Measurements from ENCODE around the gene AGAP2. TPM values are rescaled to one million over a fixed set of nuclear protein-coding genes. Genes with fewer than 3 reads are reported as not detected.

AGAP2 gene
- total and polyA plus RNA-seq, 2 of the 13 experiments (the other 11 are each of a cell fraction or from before 2014, with no cell fraction given): 0.38 to 0.45 TPM

GRCh38 chr12:57771873-57772428, 33.4 kb upstream of the AGAP2 start, which contains the start of gene METTL1:
METTL1 (minus strand) TSS chr12:57772105; CDS start chr12:57772083, 22 bp downstream.
- in situ Hi-C loops (cut with HindIII; ENCODE audit: extremely low pct_ligation_motif_present, low pct_unique_long_range_greater_than_20kb): no loop called here
- peak within 1 kb of the TSS; percentile 97 for H3K27ac ChIP-seq (ENCODE audit: extremely low read length, insufficient read depth, low read length)
- peak; percentile 91 for ATAC-seq
- no TSS peak for BruUV-seq (replicated peaks)
- DNase-seq (ENCODE audit: low spot score): peak; percentile 95
- peak within 1 kb of the TSS; percentile 77 to 89 (median 78) for H3K4me3 ChIP-seq (replicated peaks in 1 of 3; ENCODE audit: insufficient read depth in 1 of 3, low read depth in 2 of 3, low read length in 3 of 3)
- H4K20me1 ChIP-seq (ENCODE audit: insufficient read depth, low read length): no peaks in the 10 kb centered on the region
- H3K79me2 ChIP-seq (ENCODE audit: insufficient read depth, low read length): peaks cover 17% of the 10 kb centered on the region
- POLR2A ChIA-PET: interaction anchor here (0.6 to 1.8 kb wide), 24 partner anchors 10 to 1081 kb away, joined by 3 to 15 read pairs (median 4); partner anchors contain the start of genes ARHGEF25, ATP23, CDK4 and CTDSP2
- H3K9me3 ChIP-seq (ENCODE audit: low read length): no peaks in the 10 kb centered on the region
- H2AFZ ChIP-seq (ENCODE audit: low read length): peak within 1 kb of the TSS; percentile 62
- 4% methylated on average over 7 of the region's 28 CpGs for WGBS (ENCODE audit: low lambda C conversion rate)
- CTCF ChIA-PET (ENCODE audit: low intra/inter-chr PET ratio, low total read pairs): no interaction called here
- peak within 1 kb of the TSS; percentile 94 for H3K9ac ChIP-seq (ENCODE audit: insufficient read depth, low read depth, low read length)
- peak within 1 kb of the TSS; percentile 96 for H3K4me2 ChIP-seq (ENCODE audit: low read depth, low read length)
- peaks cover 23% of the 10 kb centered on the region for H3K4me1 ChIP-seq (ENCODE audit: insufficient read depth, low read length)
- intact Hi-C loops (cut with micrococcal nuclease; ENCODE audit: unreplicated experiment): loop anchor here (1.0 to 5.0 kb wide), 2 partner anchors 10 to 70 kb away; partner anchors contain the start of gene TSFM
- H3K27me3 ChIP-seq (ENCODE audit: control insufficient read depth in 1 of 2, insufficient read depth in 2 of 2, low read length in 2 of 2): no peaks in the 10 kb centered on the region; a peak in 1 of 5 replicates
- peaks cover 18% of the 10 kb centered on the region in 2 experiments for H3K36me3 ChIP-seq (replicated peaks in 1 of 2; ENCODE audit: control insufficient read depth in 1 of 2, insufficient read depth in 2 of 2, low read length in 2 of 2)
- FAIRE-seq: no peak
- TF ChIP-seq MEIS2 (CRISPR knock-in tag; IDR thresholded peaks at IDR 0.05) (no peak), ZNF232 (CRISPR knock-in tag; IDR thresholded peaks at IDR 0.05; ENCODE audit: borderline replicate concordance) (peak; percentile 60; the same call in 1 of the 2 replicates), ZNF180 (CRISPR knock-in tag; IDR thresholded peaks at IDR 0.05; ENCODE audit: borderline replicate concordance, low read depth) (no peak), HCFC1 (IDR thresholded peaks at IDR 0.05; ENCODE audit: low read depth, low read length) (peak; percentile 53; the same call in 1 of the 2 replicates), KLF16 (CRISPR knock-in tag; IDR thresholded peaks at IDR 0.05) (peak; percentile 41 to 88; a peak in 1 of 4 replicates), AKAP8 (CRISPR knock-in tag; IDR thresholded peaks at IDR 0.05) (peak; percentile 59), ZNF598 (CRISPR knock-in tag; IDR thresholded peaks at IDR 0.05; ENCODE audit: borderline replicate concordance) (peak; percentile 88; the same call in 1 of the 2 replicates), ZFP90 (CRISPR knock-in tag; IDR thresholded peaks at IDR 0.05; ENCODE audit: borderline replicate concordance) (peak; percentile 90; the same call in 1 of the 2 replicates), NFKBIZ (CRISPR knock-in tag; IDR thresholded peaks at IDR 0.05) (no peak; the same call in 1 of the 2 replicates), ZNF605 (CRISPR knock-in tag; IDR thresholded peaks at IDR 0.05) (peak; percentile 98), SOX6 (IDR thresholded peaks at IDR 0.05) (no peak), SOX6 (CRISPR knock-in tag; IDR thresholded peaks at IDR 0.05) (peak; percentile 62), ZNF34 (CRISPR knock-in tag; IDR thresholded peaks at IDR 0.05; ENCODE audit: borderline replicate concordance) (peak; percentile 92; the same call in 1 of the 2 replicates), ZNF780A (CRISPR knock-in tag; IDR thresholded peaks at IDR 0.05) (peak; percentile 65; the same call in 1 of the 2 replicates), KLF6 (CRISPR knock-in tag; IDR thresholded peaks at IDR 0.05) (peak; percentile 27; the same call in 1 of the 2 replicates), PHF21A (CRISPR knock-in tag; IDR thresholded peaks at IDR 0.05) (peak; percentile 68), PCBP2 (optimal IDR thresholded peaks at IDR 0.05; ENCODE audit: low read depth, low read length, poor library complexity, severe bottlenecking) (no peak), HOXA3 (CRISPR knock-in tag; IDR thresholded peaks at IDR 0.05) (peak; percentile 98), E2F1 (CRISPR knock-in tag; IDR thresholded peaks at IDR 0.05) (no peak), ZNF564 (CRISPR knock-in tag; IDR thresholded peaks at IDR 0.05) (peak; percentile 75), KDM5B (CRISPR knock-in tag; IDR thresholded peaks at IDR 0.05; ENCODE audit: borderline replicate concordance) (peak; percentile 85), THYN1 (CRISPR knock-in tag; IDR thresholded peaks at IDR 0.05; ENCODE audit: borderline replicate concordance, low read depth) (no peak), NR0B2 (CRISPR knock-in tag; IDR thresholded peaks at IDR 0.05) (peak; percentile 98; the same call in 1 of the 2 replicates), AGO2 (optimal IDR thresholded peaks at IDR 0.05; ENCODE audit: low read depth, low read length) (peak; percentile 77), MIER2 (CRISPR knock-in tag; IDR thresholded peaks at IDR 0.05) (peak; percentile 52; the same call in 1 of the 2 replicates)
